ENCODE results near the gene TENT5C. TPM values are rescaled to one million over a fixed set of nuclear protein-coding genes. Genes with fewer than 3 reads are reported as not detected.

TENT5C gene
- total RNA-seq, 1 experiment from 2014 or later = 1.4 TPM

DNA sequence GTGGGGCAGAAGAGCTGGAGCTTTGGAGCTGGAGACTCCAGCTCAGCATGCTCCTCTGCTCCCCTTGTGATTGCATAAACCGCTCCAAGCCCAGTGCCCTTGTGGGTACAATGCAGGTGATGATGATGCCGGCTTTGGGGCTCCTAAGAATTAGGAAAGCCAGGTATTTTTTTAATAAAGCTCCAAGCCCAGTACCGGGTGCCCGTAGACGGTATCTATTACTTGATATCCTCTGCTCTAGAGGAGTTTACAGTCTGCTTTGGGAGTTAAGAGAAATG is 27.2 kb downstream of the TENT5C start (continued):
- no peak for TF ChIP-seq TCF7L2 (IDR thresholded peaks at IDR 0.05; ENCODE audit: borderline replicate concordance, extremely low read depth, insufficient read depth, insufficient read length)
- TF ChIP-seq FOSL1 (IDR thresholded peaks at IDR 0.05; ENCODE audit: low read depth) = no peak

DNA sequence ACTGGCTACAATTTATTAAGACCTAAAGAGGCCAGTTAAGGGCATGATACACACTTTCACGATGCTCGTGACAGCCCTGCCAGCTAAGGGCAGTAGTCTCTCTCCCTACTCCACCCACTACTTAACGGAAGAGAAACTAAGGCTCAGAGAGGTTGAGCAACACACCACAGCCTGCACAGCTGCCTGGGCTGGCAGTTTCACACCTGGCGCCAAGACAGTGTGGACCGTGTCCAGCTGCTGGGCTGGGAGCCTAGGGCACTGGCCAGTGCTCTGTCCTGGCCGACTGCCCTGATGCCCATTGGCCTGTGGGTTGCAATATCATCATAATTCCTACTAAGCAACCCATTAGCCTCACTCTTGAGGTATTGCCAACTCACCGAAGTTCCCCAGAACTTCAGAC is 27.6 kb downstream of the TENT5C start:
- Histone ChIP-seq H2AFZ (ENCODE audit: low read depth, low read length, poor library complexity, severe bottlenecking) (no peak overlapping the region), H3K9ac (ENCODE audit: low read length) (no peak overlapping the region), H3K9me3 (ENCODE audit: control insufficient read depth in 1 of 2, insufficient read depth in 1 of 2, low read depth in 1 of 2, low read length in 2 of 2) (no peaks in the 10 kb centered on the region), H4K20me1 (ENCODE audit: insufficient read depth) (no peaks in the 10 kb centered on the region), H3K4me3 (replicated peaks in 1 of 2; ENCODE audit: low read depth in 1 of 2, low read length in 2 of 2) (no peak overlapping the region), H3K4me2 (ENCODE audit: low read length) (no peak overlapping the region), H3K4me1 (ENCODE audit: control insufficient read depth in 1 of 2, insufficient read depth in 2 of 2, low read length in 2 of 2) (no peaks in the 10 kb centered on the region), H3K79me2 (ENCODE audit: insufficient read depth, low read length) (no peaks in the 10 kb centered on the region), H3K27ac (ENCODE audit: low read depth, low read length) (no peak overlapping the region), H3K36me3 (ENCODE audit: control insufficient read depth in 1 of 2, insufficient read depth in 2 of 2, low read length in 2 of 2) (no peaks in the 10 kb centered on the region), H3K9me2 (ENCODE audit: insufficient read depth) (no peaks in the 10 kb centered on the region), H3K27me3 (ENCODE audit: insufficient read depth, low read length) (no peaks in the 10 kb centered on the region; the same call in 1 of the 2 replicates)
- no peak for DNase-seq (ENCODE audit: low read depth, low spot score)
- intact Hi-C loops (cut with micrococcal nuclease) = no loop called here
- ChIA-PET RAD21 (ENCODE audit: low non-redundant PET in 1 of 2, low total read pairs in 2 of 2, uncharacterized antibody in 2 of 2, unreplicated experiment in 2 of 2) (no interaction called here), CTCF (no interaction called here), POLR2A (no interaction called here)
- BruUV-seq (replicated peaks) = no TSS peak
- ATAC-seq = no peak
- TF ChIP-seq ZNF274 (IDR thresholded peaks at IDR 0.05; ENCODE audit: low read depth, low read length) (no peak), EGR1 (IDR thresholded peaks at IDR 0.05; ENCODE audit: low read depth) (no peak), FOSL1 (IDR thresholded peaks at IDR 0.05; ENCODE audit: low read depth) (no peak)

DNA sequence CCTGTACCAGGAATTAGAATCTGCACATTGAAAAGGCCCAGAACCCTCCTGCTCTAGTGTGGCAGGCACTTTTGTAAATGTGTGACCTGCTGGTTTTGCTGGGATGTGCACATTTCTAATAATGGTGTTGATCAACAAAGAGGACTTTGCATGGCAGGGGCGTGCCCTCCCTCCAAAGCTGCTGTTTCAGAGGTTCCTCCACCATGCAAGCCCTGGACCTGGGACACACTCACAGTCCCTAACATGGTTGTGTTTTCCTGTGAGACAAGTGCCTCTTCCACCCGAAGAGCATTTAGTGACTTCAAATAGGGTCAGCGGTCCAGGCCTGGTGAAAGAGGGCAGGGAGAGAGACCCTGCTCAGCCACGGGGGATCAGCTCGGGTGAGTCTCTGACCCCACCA is 28.1 kb downstream of the TENT5C start:
- no peak overlapping the region for H2AFZ ChIP-seq (ENCODE audit: low read depth, low read length, poor library complexity, severe bottlenecking)
- ChIA-PET RAD21 (ENCODE audit: low non-redundant PET in 1 of 2, low total read pairs in 2 of 2, uncharacterized antibody in 2 of 2, unreplicated experiment in 2 of 2) (no interaction called here), CTCF (no interaction called here), POLR2A (no interaction called here)
- H3K9me2 ChIP-seq (ENCODE audit: insufficient read depth) = no peaks in the 10 kb centered on the region
- no peaks in the 10 kb centered on the region for H3K9me3 ChIP-seq (ENCODE audit: control insufficient read depth in 1 of 2, insufficient read depth in 1 of 2, low read depth in 1 of 2, low read length in 2 of 2)
- intact Hi-C loops (cut with micrococcal nuclease) = no loop called here
- BruUV-seq (replicated peaks) = no TSS peak
- no peak for ATAC-seq
- no peak overlapping the region for H3K4me3 ChIP-seq (replicated peaks in 1 of 2; ENCODE audit: low read depth in 1 of 2, low read length in 2 of 2)
- H3K4me1 ChIP-seq (ENCODE audit: control insufficient read depth in 1 of 2, insufficient read depth in 2 of 2, low read length in 2 of 2) = no peaks in the 10 kb centered on the region
- H4K20me1 ChIP-seq (ENCODE audit: insufficient read depth) = no peaks in the 10 kb centered on the region
- H3K27me3 ChIP-seq (ENCODE audit: insufficient read depth, low read length) = no peaks in the 10 kb centered on the region; the same call in 1 of the 2 replicates
- no peaks in the 10 kb centered on the region for H3K79me2 ChIP-seq (ENCODE audit: insufficient read depth, low read length)
- H3K36me3 ChIP-seq (ENCODE audit: control insufficient read depth in 1 of 2, insufficient read depth in 2 of 2, low read length in 2 of 2) = no peaks in the 10 kb centered on the region
- TF ChIP-seq POLR2AphosphoS5 (IDR thresholded peaks at IDR 0.05; ENCODE audit: low read depth, low read length) (no peak), FOSL1 (IDR thresholded peaks at IDR 0.05; ENCODE audit: low read depth) (no peak)
- H3K4me2 ChIP-seq (ENCODE audit: low read length) = no peak overlapping the region
- H3K9ac ChIP-seq (ENCODE audit: low read length) = no peak overlapping the region
- DNase-seq (ENCODE audit: low read depth, low spot score) = no peak
- no peak overlapping the region for H3K27ac ChIP-seq (ENCODE audit: low read depth, low read length)
